K562 (cell line): ENCODE results near the gene OLFML3. TPM values are rescaled to one million over a fixed set of nuclear protein-coding genes. Genes with fewer than 3 reads are reported as not detected.
A peak's percentile ranks its signal among the peaks of the same experiment; 100 is the strongest.

ENCODE experiments used
- ATAC-seq: fragments of 200-7000 bp; cut with Tn5 transposase; 3 replicates; pipeline ENCODE4 v1.9.1; 2020; ENCODE audit warnings: moderate library complexity
- BruUV-seq: library from RNA; stranded (reverse); fragments of 400-500 nt; replicated peaks from 2 replicates; lab custom pipeline; 2021; lab: Mats Ljungman, UMichigan
- CTCF ChIA-PET: fragments of 300-600 bp; formaldehyde crosslinking; extraction: SDS; loops from one replicate; lab custom pipeline; 2021; ENCODE audit warnings: low intra/inter-chr PET ratio; lab: Yijun Ruan, JAX
- POLR2A ChIA-PET: fragments of 300-600, 350-650 bp; sonication (Branson Sonifier 250); formaldehyde crosslinking; extraction: SDS; loops from one replicate; lab custom pipeline; 2021; ENCODE audit warnings: antibody characterized with exemption, inconsistent platforms; lab: Yijun Ruan, JAX
- DNase-seq, 4 experiments: peaks; one replicate each; pipeline versions ENCODE4 v3.0.0 to v3.0.0-alpha.2; 2011 to 2018; ENCODE audit warnings: low spot score in 3 of 4, mixed read lengths in 3 of 4; ENCODE audit errors: extremely low read depth in 1 of 4
- FAIRE-seq: peaks from 2 replicates; lab custom pipeline; 2011; peaks lifted over from hg19 to GRCh38; lab: Jason Lieb, UNC
- H2AFZ ChIP-seq: 2 replicates; pipeline ENCODE4 v1.6.0; 2011; ENCODE audit warnings: low read depth, low read length, control low read depth, inconsistent platforms
- H3K27ac ChIP-seq: fragments of 200-600 bp; 3 replicates; pipeline ENCODE4 v1.8.0; 2011; ENCODE audit warnings: low read depth, mild to moderate bottlenecking, control low read depth, inconsistent platforms, low read length, moderate library complexity, mixed read lengths; ENCODE audit errors: extremely low read depth
- H3K27me3 ChIP-seq, 2 experiments: fragments of 300-600 bp in 1 of 2; 2 replicates in 1 of 2; 3 replicates in 1 of 2; pipeline versions ENCODE4 v1.6.0 to v1.8.0; 2011; ENCODE audit warnings: inconsistent platforms in 2 of 2, low read length in 2 of 2, mild to moderate bottlenecking in 1 of 2, mixed read lengths in 1 of 2, moderate library complexity in 1 of 2; ENCODE audit not compliant: control insufficient read depth in 2 of 2, insufficient read depth in 2 of 2
- H3K36me3 ChIP-seq: fragments of 300-600 bp; 3 replicates; pipeline ENCODE4 v1.8.0; 2011; ENCODE audit warnings: mild to moderate bottlenecking, low read length, inconsistent platforms; ENCODE audit not compliant: control insufficient read depth, insufficient read depth
- H3K4me1 ChIP-seq, 2 experiments: fragments of 200-600 bp in 1 of 2; replicated peaks in 1 of 2; 2 replicates in 1 of 2; 3 replicates in 1 of 2; pipeline versions ENCODE4 v1.5.1 to v1.8.0; 2011; ENCODE audit warnings: inconsistent platforms in 2 of 2, low read length in 2 of 2, mild to moderate bottlenecking in 1 of 2, mixed read lengths in 1 of 2, moderate library complexity in 1 of 2; ENCODE audit not compliant: control insufficient read depth in 2 of 2, insufficient read depth in 2 of 2
- H3K4me2 ChIP-seq: 2 replicates; pipeline ENCODE4 v1.6.1; 2011; ENCODE audit warnings: low read length, control low read depth, inconsistent platforms, mixed read lengths; ENCODE audit not compliant: insufficient read depth
- H3K4me3 ChIP-seq: fragments of 200-600 bp; sonication (generic), shearing (Covaris generic); 2 replicates; pipeline ENCODE4 v1.5.1; 2016; ENCODE audit warnings: control low read depth, inconsistent platforms
- H3K79me2 ChIP-seq: fragments of 200-600 bp; 3 replicates; pipeline ENCODE4 v1.8.0; 2011; ENCODE audit warnings: low read length, inconsistent platforms; ENCODE audit not compliant: control insufficient read depth, insufficient read depth
- H3K9ac ChIP-seq, 2 experiments: 2 replicates each; pipeline versions ENCODE4 v1.6.0 to v1.6.1; 2011; ENCODE audit warnings: low read depth in 2 of 2, low read length in 2 of 2, control low read depth in 1 of 2, inconsistent platforms in 1 of 2, mild to moderate bottlenecking in 1 of 2, mixed read lengths in 1 of 2; ENCODE audit not compliant: insufficient read depth in 1 of 2
- H3K9me1 ChIP-seq: one replicate; pipeline ENCODE4 v1.6.0; 2011; ENCODE audit warnings: inconsistent platforms, mild to moderate bottlenecking, low read length, moderate library complexity; ENCODE audit not compliant: control insufficient read depth, insufficient read depth
- H3K9me3 ChIP-seq: replicated peaks from 2 replicates; pipeline ENCODE4 v1.5.1; 2011; ENCODE audit warnings: low read depth, low read length, inconsistent platforms; ENCODE audit not compliant: control insufficient read depth, insufficient read depth
- H4K20me1 ChIP-seq: replicated peaks from 2 replicates; pipeline ENCODE4 v1.6.1; 2011; ENCODE audit warnings: low read length, inconsistent platforms, mixed read lengths; ENCODE audit not compliant: control insufficient read depth, insufficient read depth
- NFIC ChIP-seq: fragments of 450-650 bp; IDR thresholded peaks from 2 replicates; pipeline ENCODE4 v1.6.1; 2017; ENCODE audit warnings: mild to moderate bottlenecking, inconsistent platforms
- RBM25 ChIP-seq: fragments of 200-400 bp; formaldehyde crosslinking; IDR thresholded peaks from 2 replicates; pipeline ENCODE4 v1.6.1; 2018; ENCODE audit warnings: low read length, low read depth, moderate library complexity; ENCODE audit not compliant: severe bottlenecking
- TEAD1 ChIP-seq, 2 experiments: fragments of 450-650 bp in 1 of 2; sonication (generic) in 1 of 2; formaldehyde crosslinking; IDR thresholded peaks; 2 replicates each; pipeline versions ENCODE4 v1.4.0 to v1.8.0; 2020 to 2022; ENCODE audit warnings: mild to moderate bottlenecking in 2 of 2, missing genetic modification reagents in 1 of 2
- ZSCAN32 ChIP-seq: fragments of 450-650 bp; formaldehyde crosslinking; IDR thresholded peaks from 2 replicates; pipeline ENCODE4 v1.4.0; 2020; ENCODE audit warnings: mild to moderate bottlenecking, moderate library complexity
- WGBS: fragments of 100-300 bp; shearing (Covaris generic); methylation state at CpG from one replicate; pipeline ENCODE4 v1.1.6; 2016; ENCODE audit warnings: low coverage, mixed read lengths; ENCODE audit not compliant: insufficient coverage; ENCODE audit errors: missing lambda C conversion rate; 5-methylcytosine and 5-hydroxymethylcytosine counted together
- in situ Hi-C: fragments of 300-500 bp; cut with MboI; formaldehyde crosslinking; loops from 4 replicates; pipeline ENCODE4 v1.15.0; 2018; ENCODE audit warnings: inconsistent platforms, mixed read lengths
- intact Hi-C: fragments of 100-400 bp; cut with micrococcal nuclease; formaldehyde crosslinking; loops from 2 replicates; pipeline ENCODE4 v1.14.2; 2022
- polyA plus RNA-seq, 8 experiments: library from polyadenylated mRNA; depleted of rRNA in 4 of 8; stranded (reverse) in 5 of 8; unstranded in 3 of 8; fragments of >200 nt; fragmentation: Nextera tagmentation in 2 of 8; fragmentation: Illumina TruSeq in 1 of 8; extraction: Ambion mirVana in 2 of 8; extraction: Trizol in 1 of 8; gene quantifications; 2 replicates each; pipeline versions ENCODE4 v1.2.1 to v1.2.3, GENCODE V29; 2011 to 2014; ENCODE audit warnings: inconsistent platforms in 1 of 8, missing spikeins in 1 of 8
- total RNA-seq, 7 experiments: library from RNA; depleted of rRNA in 6 of 7; stranded (reverse); fragments of >200 nt in 6 of 7; fragmentation: Illumina TruSeq in 2 of 7; extraction: Trizol in 2 of 7; gene quantifications; 2 replicates each; pipeline versions ENCODE4 v1.2.1 to v1.2.3, GENCODE V29; 2011 to 2021; ENCODE audit warnings: low replicate concordance in 1 of 7

OLFML3 gene
- total and polyA plus RNA-seq, 9 of the 15 experiments (the other 6 are each of a cell fraction or from before 2014, with no cell fraction given): 0.07 to 0.13 (median 0.07) TPM; not detected in 6

DNA sequence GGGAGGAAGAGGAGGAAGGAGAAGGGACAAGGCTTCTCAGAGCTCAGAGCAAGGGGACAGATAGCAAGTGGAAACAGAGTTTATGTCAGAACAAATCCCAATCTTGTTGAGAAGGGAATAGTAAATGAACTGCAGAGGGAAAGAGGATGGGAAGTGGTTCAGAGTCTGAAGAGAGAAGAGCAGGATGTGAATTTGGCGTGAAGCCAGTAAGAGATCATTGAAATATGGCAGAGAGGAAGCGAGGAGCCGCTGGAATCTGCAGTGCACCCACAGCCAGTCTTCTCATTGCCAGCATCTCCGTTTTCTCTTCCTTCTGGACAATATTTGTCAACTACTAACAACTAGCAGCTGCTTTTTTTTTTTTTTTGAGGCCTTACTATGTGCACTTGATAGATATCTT is 19.1 kb downstream of the OLFML3 start:
- POLR2A ChIA-PET: interaction anchor here (0.9 kb wide), 1 partner anchor 20 kb away, joined by 3 read pairs; no protein-coding TSS in a partner anchor
- FAIRE-seq: no peak
- Histone ChIP-seq H3K27me3 (peaks cover 21% of the 10 kb centered on the region in 2 experiments), H3K9ac (no peak overlapping the region), H3K36me3 (no peaks in the 10 kb centered on the region), H4K20me1 (no peaks in the 10 kb centered on the region)
- BruUV-seq: no TSS peak
- CTCF ChIA-PET: no interaction called here
- peak; percentile 79 for TF ChIP-seq NFIC
- TF ChIP-seq TEAD1 (CRISPR knock-in tag; IDR thresholded peaks at IDR 0.05): no peak
- TF ChIP-seq, all 486 proteins: peak for 1
- H2AFZ ChIP-seq: no peak overlapping the region
- 5% methylated on average over 4 of the region's 4 CpGs for WGBS
- 0 out of 5 replicates have a peak, but pooled peaks cover 0 to 2% of the 10 kb centered on the region in 2 experiments for H3K4me1 ChIP-seq
- H3K9me3 ChIP-seq: no peaks in the 10 kb centered on the region
- DNase-seq (peak in 1 of 4 experiments; percentile 5), ATAC-seq (no peak)
- H3K79me2 ChIP-seq: no peaks in the 10 kb centered on the region
- H3K4me3 ChIP-seq: no peak overlapping the region
- H3K27ac ChIP-seq: no peak overlapping the region
- in situ Hi-C loops: loop anchor here (25.0 kb wide), 1 partner anchor 1064 kb away; no protein-coding TSS in a partner anchor
- intact Hi-C loops: no loop called here
- no peaks in the 10 kb centered on the region for H3K9me1 ChIP-seq
- no peak overlapping the region for H3K4me2 ChIP-seq

DNA sequence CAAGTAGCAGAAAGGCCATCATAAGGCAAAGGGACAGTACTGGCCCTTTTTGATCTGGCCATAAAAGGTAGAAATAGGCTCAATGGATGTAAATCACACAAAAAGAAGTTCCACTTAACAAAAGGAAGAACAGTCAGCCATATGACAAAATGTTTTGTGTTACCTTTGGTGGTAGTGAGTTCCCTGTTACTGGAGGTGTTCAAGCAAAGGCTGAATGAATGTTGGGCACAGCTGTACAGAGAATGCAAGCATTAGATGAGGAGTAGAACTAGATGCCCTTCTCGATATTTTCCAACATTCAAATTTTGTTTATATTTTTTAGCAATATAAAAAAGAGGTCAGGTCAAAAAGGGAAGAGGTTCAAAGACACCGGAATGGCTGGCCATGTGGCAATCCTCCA is 20.0 kb downstream of the OLFML3 start:
- Histone ChIP-seq H3K79me2 (no peaks in the 10 kb centered on the region), H3K27ac (no peak overlapping the region), H3K4me3 (no peak overlapping the region), H2AFZ (no peak overlapping the region), H3K9me3 (no peaks in the 10 kb centered on the region), H3K36me3 (no peaks in the 10 kb centered on the region), H3K4me2 (no peak overlapping the region), H3K4me1 (0 out of 5 replicates have a peak, but pooled peaks cover 0 to 2% of the 10 kb centered on the region in 2 experiments), H4K20me1 (no peaks in the 10 kb centered on the region), H3K27me3 (peaks cover 29 to 30% of the 10 kb centered on the region in 2 experiments), H3K9me1 (no peaks in the 10 kb centered on the region), H3K9ac (no peak overlapping the region)
- WGBS: 6% methylated on average over 2 of the region's 2 CpGs
- ChIA-PET CTCF (no interaction called here), POLR2A (no interaction called here)
- DNase-seq (no peak), FAIRE-seq (no peak), ATAC-seq (no peak)
- intact Hi-C loops (no loop called here), in situ Hi-C loops (loop anchor here (25.0 kb wide), 1 partner anchor 1063 kb away; no protein-coding TSS in a partner anchor)
- no TSS peak for BruUV-seq
- TF ChIP-seq ZSCAN32: no peak
- peak; percentile 52 for TF ChIP-seq RBM25
